OCI-LY7 (cell line): Measurements from ENCODE around the gene VAMP2. TPM values are rescaled to one million over a fixed set of nuclear protein-coding genes. Genes with fewer than 3 reads are reported as not detected.

Experiments used
- BruUV-seq: library from RNA; stranded (reverse); fragments of 400-500 nt; replicated peaks from 2 replicates; lab custom pipeline; 2021; lab: Mats Ljungman, UMichigan
- CTCF ChIA-PET: fragments of 300-600 bp; sonication (Branson Sonifier 250); formaldehyde crosslinking; loops from one replicate; lab custom pipeline; 2022; ENCODE audit warnings: antibody characterized with exemption; ENCODE audit not compliant: unreplicated experiment; lab: Charles Lee
- POLR2A ChIA-PET: fragments of 300-600 bp; sonication (Branson Sonifier 250); formaldehyde crosslinking; loops from one replicate; lab custom pipeline; 2022; ENCODE audit warnings: antibody characterized with exemption; lab: Charles Lee
- DNase-seq: peaks from one replicate; pipeline ENCODE4 v3.0.0-alpha.2; 2015; ENCODE audit warnings: low spot score
- H2AFZ ChIP-seq: fragments of 200-600 bp; sonication (generic), shearing (Covaris generic); 2 replicates; pipeline ENCODE4 v1.6.1; 2014; ENCODE audit warnings: mild to moderate bottlenecking, antibody characterized with exemption, low read length, moderate library complexity
- H3K27ac ChIP-seq: fragments of 200-600 bp; sonication (generic); 2 replicates; pipeline ENCODE4 v1.5.1; 2014; ENCODE audit warnings: mixed run types, low read depth, mild to moderate bottlenecking, moderate library complexity, low read length, inconsistent platforms; ENCODE audit not compliant: poor library complexity, severe bottlenecking
- H3K36me3 ChIP-seq: fragments of 200-600 bp; sonication (generic); 2 replicates; pipeline ENCODE4 v1.6.1; 2014; ENCODE audit warnings: mild to moderate bottlenecking, antibody characterized with exemption, low read length, moderate library complexity, mixed read lengths; ENCODE audit not compliant: insufficient read depth
- H3K4me1 ChIP-seq: fragments of 200-600 bp; sonication (generic); 2 replicates; pipeline ENCODE4 v1.5.1; 2014; ENCODE audit warnings: mild to moderate bottlenecking, low read length; ENCODE audit not compliant: insufficient read depth, poor library complexity, severe bottlenecking
- H3K4me2 ChIP-seq: fragments of 200-600 bp; sonication (generic); 2 replicates; pipeline ENCODE4 v1.6.1; 2014; ENCODE audit warnings: mild to moderate bottlenecking, low read length
- H3K4me3 ChIP-seq: fragments of 200-600 bp; sonication (generic); 2 replicates; pipeline ENCODE4 v1.5.1; 2014; ENCODE audit warnings: mild to moderate bottlenecking, low read depth, low read length; ENCODE audit not compliant: poor library complexity, severe bottlenecking
- H3K79me2 ChIP-seq: fragments of 200-600 bp; sonication (generic); 2 replicates; pipeline ENCODE4 v1.6.1; 2016; ENCODE audit warnings: low read depth, mild to moderate bottlenecking, low read length, moderate library complexity, mixed read lengths; ENCODE audit not compliant: insufficient read depth
- H3K9me2 ChIP-seq: fragments of 200-600 bp; sonication (generic); 2 replicates; pipeline ENCODE4 v1.6.1; 2016; ENCODE audit warnings: mild to moderate bottlenecking, low read length, mixed read lengths; ENCODE audit not compliant: insufficient read depth
- H3K9me3 ChIP-seq: fragments of 200-600 bp; sonication (generic); 2 replicates; pipeline ENCODE4 v1.6.1; 2014; ENCODE audit warnings: mild to moderate bottlenecking, mixed run types, low read length, mixed read lengths
- H4K20me1 ChIP-seq: fragments of 200-600 bp; sonication (generic); 2 replicates; pipeline ENCODE4 v1.6.1; 2014; ENCODE audit warnings: mild to moderate bottlenecking, antibody characterized with exemption, low read length, moderate library complexity, mixed read lengths; ENCODE audit not compliant: insufficient read depth
- CTCF ChIP-seq: fragments of 200-600 bp; sonication (generic); conservative IDR thresholded peaks from 2 replicates; pipeline ENCODE4 v1.5.1; 2014; ENCODE audit warnings: mild to moderate bottlenecking, antibody characterized with exemption, low read length, moderate library complexity, mixed read lengths
- EZH2phosphoT487 ChIP-seq: fragments of 200-600 bp; sonication (generic); IDR thresholded peaks from 2 replicates; pipeline ENCODE4 v1.6.1; 2018; ENCODE audit warnings: low read depth, borderline replicate concordance, mild to moderate bottlenecking, mixed run types, antibody characterized with exemption, low read length, moderate library complexity, mixed read lengths
- intact Hi-C: fragments of 100-400 bp; cut with micrococcal nuclease; formaldehyde crosslinking; loops from one replicate; pipeline ENCODE4 v1.10.0; 2022; ENCODE audit not compliant: unreplicated experiment
- total RNA-seq, 2 experiments: library from RNA; depleted of rRNA in 1 of 2; stranded (reverse); fragments of >200 nt in 1 of 2; shearing (Covaris generic) in 1 of 2; gene quantifications; 2 replicates each; pipeline ENCODE4 v1.2.3, GENCODE V29; 2014 to 2022

Gene VAMP2
- total RNA-seq, 2 experiments from 2014 or later = 21.2 to 40.9 TPM

- ChIA-PET CTCF (interaction anchor here (0.5 to 1.0 kb wide), 4 partner anchors 12 to 771 kb away, joined by 3 to 4 read pairs (median 3); no protein-coding TSS in a partner anchor), POLR2A (interaction anchor here (0.5 to 7.7 kb wide), 12 partner anchors 9 to 90 kb away, joined by 3 to 75 read pairs (median 5); partner anchors contain the start of genes BORCS6, PFAS and SLC25A35)
- Histone ChIP-seq H3K4me3 (peak within 1 kb of the TSS; percentile 92), H3K9me3 (no peaks in the 10 kb centered on the region), H2AFZ (peak within 1 kb of the TSS; percentile 72), H3K36me3 (peaks cover 46% of the 10 kb centered on the region), H3K27ac (peak within 1 kb of the TSS; percentile 88), H3K4me2 (peak within 1 kb of the TSS; percentile 100), H3K9me2 (no peaks in the 10 kb centered on the region), H4K20me1 (peaks cover 3% of the 10 kb centered on the region; the same call in 1 of the 2 replicates), H3K4me1 (peaks cover 19% of the 10 kb centered on the region), H3K79me2 (peaks cover 38% of the 10 kb centered on the region)
- intact Hi-C loops = loop anchor here (1.0 to 5.0 kb wide), 4 partner anchors 12 to 90 kb away; partner anchors contain the start of genes CTC1 and PFAS
- TF ChIP-seq CTCF (no peak), EZH2phosphoT487 (no peak)
- BruUV-seq = TSS peak; percentile 92
- DNase-seq = peak; percentile 96
These were observed 47.4 kb upstream of the VAMP2 start, which contains the start of gene AURKB for GRCh38 chr17:8209907-8210760. Gene AURKB, minus strand, starts transcription at chr17:8210575. Its CDS starts 351 bp downstream, at chr17:8210224.

GRCh38 chr17:8206536-8206935 is 43.8 kb upstream of the VAMP2 start:
- no peak for TF ChIP-seq EZH2phosphoT487
- TF ChIP-seq CTCF = no peak
- Histone ChIP-seq H3K79me2 (peaks cover 38% of the 10 kb centered on the region), H3K27ac (no peak overlapping the region), H4K20me1 (peaks cover 3% of the 10 kb centered on the region; the same call in 1 of the 2 replicates), H3K4me2 (no peak overlapping the region), H3K4me1 (peaks cover 19% of the 10 kb centered on the region), H3K4me3 (no peak overlapping the region), H3K9me2 (no peaks in the 10 kb centered on the region), H2AFZ (no peak overlapping the region), H3K36me3 (peaks cover 73% of the 10 kb centered on the region), H3K9me3 (no peaks in the 10 kb centered on the region)
- intact Hi-C loops = no loop called here
- ChIA-PET CTCF (no interaction called here), POLR2A (interaction anchor here (7.7 kb wide), 1 partner anchor 14 kb away, joined by 75 read pairs; the partner anchor contains the start of gene BORCS6)
- BruUV-seq = no TSS peak
- DNase-seq = no peak
